ENCODE results near the gene ANKS6.

DNA sequence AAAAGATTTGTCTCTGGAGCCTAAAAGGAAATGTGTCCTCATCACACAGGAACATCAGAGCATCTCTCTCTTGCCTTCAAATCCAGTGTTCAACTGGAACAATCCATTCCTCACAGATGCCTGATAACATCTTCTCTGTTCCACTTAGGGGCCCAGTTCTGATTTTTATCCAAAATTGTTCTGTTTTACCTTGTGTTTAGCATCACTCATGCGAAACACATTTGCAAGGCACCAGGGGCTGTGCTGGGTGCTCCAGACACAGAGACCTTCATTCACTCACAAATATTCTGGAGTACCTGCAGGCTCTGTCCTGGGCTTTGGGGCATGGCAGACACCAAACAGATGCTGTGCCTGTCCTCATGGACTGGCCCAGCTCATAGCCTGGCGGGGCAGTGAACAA is 101.4 kb downstream of the ANKS6 start:
- no peak for TF ChIP-seq RAD21 (IDR thresholded peaks at IDR 0.05)
- TF ChIP-seq CTCF (IDR thresholded peaks at IDR 0.05; ENCODE audit: low read depth, low read length, missing input control) = no peak
- no peak for TF ChIP-seq YY1 (IDR thresholded peaks at IDR 0.05)
- TF ChIP-seq GABPA (IDR thresholded peaks at IDR 0.05 in 1 of 2, conservative IDR thresholded peaks at IDR 0.05 in 1 of 2) = no peak
- no peak for TF ChIP-seq REST (IDR thresholded peaks at IDR 0.05)
- TF ChIP-seq, protein P1, sequence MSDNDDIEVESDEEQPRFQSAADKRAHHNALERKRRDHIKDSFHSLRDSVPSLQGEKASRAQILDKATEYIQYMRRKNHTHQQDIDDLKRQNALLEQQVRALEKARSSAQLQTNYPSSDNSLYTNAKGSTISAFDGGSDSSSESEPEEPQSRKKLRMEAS (IDR thresholded peaks at IDR 0.05) = no peak
- no peak for TF ChIP-seq TAF1 (conservative IDR thresholded peaks at IDR 0.05)
